ENCODE data around the gene RETNLB.

The RETNLB gene

GRCh38 chr3:108757404-108757982, at the start of gene RETNLB:
TSS of gene RETNLB (minus strand) at chr3:108757410. CDS start at chr3:108757185, 225 bp downstream.
- DNase-seq = no peak

GRCh38 chr3:108806316-108806715, 49.1 kb upstream of the RETNLB start:
- DNase-seq = no peak

- DNase-seq = no peak
These were observed 47.8 kb upstream of the RETNLB start for GRCh38 chr3:108804966-108805365.

- no peak for DNase-seq
These were observed 47.2 kb upstream of the RETNLB start for GRCh38 chr3:108804437-108804836.

GRCh38 chr3:108791473-108791872, 34.3 kb upstream of the RETNLB start:
- DNase-seq = no peak

GRCh38 chr3:108780235-108780634, 23.0 kb upstream of the RETNLB start:
- no peak for DNase-seq

GRCh38 chr3:108779496-108779895, 22.3 kb upstream of the RETNLB start:
- no peak for DNase-seq

- no peak for DNase-seq
These were observed 18.4 kb upstream of the RETNLB start for GRCh38 chr3:108775649-108776048.

- DNase-seq = no peak
These were observed 10.0 kb upstream of the RETNLB start for GRCh38 chr3:108767253-108767652.

GRCh38 chr3:108755686-108756085, 1.5 kb downstream of the RETNLB start:
- DNase-seq = no peak

- DNase-seq = no peak
These were observed 12.4 kb downstream of the RETNLB start for GRCh38 chr3:108744762-108745161.

- no peak for DNase-seq
These were observed 14.3 kb downstream of the RETNLB start for GRCh38 chr3:108742929-108743328.

- DNase-seq = no peak
These were observed 20.4 kb downstream of the RETNLB start for GRCh38 chr3:108736821-108737220.

- no peak for DNase-seq
These were observed 28.3 kb downstream of the RETNLB start for GRCh38 chr3:108728934-108729333.

GRCh38 chr3:108728105-108728504, 29.1 kb downstream of the RETNLB start:
- DNase-seq = no peak

GRCh38 chr3:108724101-108724500, 33.1 kb downstream of the RETNLB start:
- DNase-seq = no peak

- DNase-seq = no peak
These were observed 34.5 kb downstream of the RETNLB start for GRCh38 chr3:108722724-108723123.

- DNase-seq = no peak
These were observed 37.9 kb downstream of the RETNLB start for GRCh38 chr3:108719178-108719806.

GRCh38 chr3:108718454-108718853, 38.8 kb downstream of the RETNLB start:
- DNase-seq = no peak

GRCh38 chr3:108713816-108714215, 43.4 kb downstream of the RETNLB start:
- no peak for DNase-seq

- DNase-seq = no peak
These were observed 44.1 kb downstream of the RETNLB start for GRCh38 chr3:108713009-108713516.

Data from right forelimb (tissue), 1 donor.